Measurements from ENCODE around the gene ARL10. TPM values are rescaled to one million over a fixed set of nuclear protein-coding genes. Genes with fewer than 3 reads are reported as not detected.

Gene ARL10, protein sequence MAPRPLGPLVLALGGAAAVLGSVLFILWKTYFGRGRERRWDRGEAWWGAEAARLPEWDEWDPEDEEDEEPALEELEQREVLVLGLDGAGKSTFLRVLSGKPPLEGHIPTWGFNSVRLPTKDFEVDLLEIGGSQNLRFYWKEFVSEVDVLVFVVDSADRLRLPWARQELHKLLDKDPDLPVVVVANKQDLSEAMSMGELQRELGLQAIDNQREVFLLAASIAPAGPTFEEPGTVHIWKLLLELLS
- 1 to 10 TPM; 6.3 to 9.0 TPM for total RNA-seq

DNA sequence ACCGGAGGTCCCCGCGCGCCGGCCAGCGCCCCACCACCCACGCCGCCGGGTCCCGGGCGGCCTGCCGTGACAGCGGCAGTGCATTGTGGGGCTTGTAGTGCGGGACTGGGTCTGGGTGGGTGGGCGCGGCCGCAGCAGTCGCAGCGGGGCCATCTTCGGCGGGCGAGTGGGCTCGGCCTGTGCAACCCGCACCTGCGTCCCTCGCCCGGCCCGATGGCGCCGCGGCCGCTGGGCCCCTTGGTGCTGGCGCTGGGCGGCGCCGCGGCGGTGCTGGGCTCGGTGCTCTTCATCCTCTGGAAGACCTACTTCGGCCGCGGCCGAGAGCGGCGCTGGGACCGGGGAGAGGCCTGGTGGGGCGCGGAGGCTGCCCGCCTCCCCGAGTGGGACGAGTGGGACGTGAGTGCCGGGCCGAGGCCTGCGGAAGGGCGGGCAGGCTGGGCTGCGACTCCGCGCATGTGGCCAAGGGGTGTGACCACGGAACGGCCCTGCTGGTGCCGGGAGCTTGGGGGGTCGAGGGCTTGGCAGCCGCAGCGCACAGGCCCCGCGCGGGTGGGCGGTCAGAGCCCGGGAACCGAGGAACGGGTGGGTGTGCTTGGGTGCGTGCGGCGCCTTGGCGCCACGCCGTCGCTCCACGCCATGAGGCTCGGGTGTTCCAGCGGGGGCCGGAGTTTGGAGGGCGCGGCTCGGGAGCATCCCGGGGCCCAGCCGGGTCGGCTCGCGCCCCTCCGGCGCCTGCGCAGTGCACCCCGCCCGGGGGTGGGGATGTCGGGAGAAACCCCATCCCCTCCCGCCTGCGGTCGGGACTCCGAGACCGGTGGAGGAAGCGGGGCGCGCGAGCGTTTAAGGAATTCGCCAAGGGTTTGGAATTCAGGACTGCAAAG is at the start of gene ARL10:
Gene ARL10, plus strand, starts transcription at position 137 of the 881 bp plus-strand sequence. Its CDS starts 77 bp downstream, at position 214.
- Mint-ChIP-seq H3K36me3 (peaks cover 5% of the 10 kb centered on the region), H3K27me3 (no peaks in the 10 kb centered on the region), H3K9me3 (ENCODE audit: low read depth) (no peaks in the 10 kb centered on the region), H3K27ac (peak within 1 kb of the TSS; percentile 40), H3K4me3 (peak within 1 kb of the TSS; percentile 68), H3K4me1 (peaks cover 32% of the 10 kb centered on the region)
- ATAC-seq (peak; percentile 27), DNase-seq (peak; percentile 50)
- CTCF ChIA-PET: no interaction called here

DNA sequence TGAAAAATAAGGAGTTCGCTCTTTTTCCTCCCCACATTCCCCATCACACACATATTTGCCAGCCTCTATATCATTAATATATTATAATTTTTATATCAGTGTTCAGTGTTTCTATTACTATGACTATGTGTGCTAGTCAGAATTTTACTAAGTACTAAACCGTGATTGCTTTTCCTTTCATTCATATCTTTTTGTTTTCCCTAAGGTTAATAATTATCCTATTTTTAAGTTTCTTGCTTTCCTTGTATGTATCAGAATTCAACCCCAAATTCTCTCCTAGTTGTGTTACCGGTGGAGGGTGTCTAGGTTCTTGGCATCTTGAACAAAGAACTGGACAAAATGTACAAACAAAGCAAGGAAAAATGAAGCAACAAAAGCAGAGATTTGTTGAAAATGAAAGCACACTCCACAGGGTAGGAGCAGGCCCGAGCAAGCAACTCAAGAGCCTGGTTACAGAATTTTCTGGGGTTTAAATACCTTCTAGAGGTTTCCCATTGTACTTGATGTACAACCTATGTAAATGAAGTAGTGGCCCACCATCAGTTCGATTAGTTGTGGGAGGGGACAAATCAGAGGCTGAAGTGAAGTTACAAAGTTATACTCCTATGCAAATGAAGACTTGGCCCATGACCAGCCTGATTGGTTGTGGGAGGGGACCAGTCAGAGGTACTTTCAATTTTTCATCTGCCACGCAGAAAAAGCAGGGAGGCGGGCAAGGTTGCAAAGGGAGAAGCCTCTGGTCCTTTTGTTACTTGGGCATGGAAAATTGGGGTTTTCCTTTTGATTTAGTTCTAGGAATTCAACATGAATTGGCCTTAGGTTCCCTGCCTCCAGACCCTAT is 47.5 kb upstream of the ARL10 start:
- Mint-ChIP-seq H3K9me3 (ENCODE audit: low read depth) (no peaks in the 10 kb centered on the region), H3K27ac (no peak overlapping the region), H3K36me3 (peaks cover 21% of the 10 kb centered on the region), H3K4me3 (no peak overlapping the region), H3K27me3 (no peaks in the 10 kb centered on the region), H3K4me1 (no peaks in the 10 kb centered on the region)
- DNase-seq (no peak), ATAC-seq (no peak)
- CTCF ChIA-PET: no interaction called here

DNA sequence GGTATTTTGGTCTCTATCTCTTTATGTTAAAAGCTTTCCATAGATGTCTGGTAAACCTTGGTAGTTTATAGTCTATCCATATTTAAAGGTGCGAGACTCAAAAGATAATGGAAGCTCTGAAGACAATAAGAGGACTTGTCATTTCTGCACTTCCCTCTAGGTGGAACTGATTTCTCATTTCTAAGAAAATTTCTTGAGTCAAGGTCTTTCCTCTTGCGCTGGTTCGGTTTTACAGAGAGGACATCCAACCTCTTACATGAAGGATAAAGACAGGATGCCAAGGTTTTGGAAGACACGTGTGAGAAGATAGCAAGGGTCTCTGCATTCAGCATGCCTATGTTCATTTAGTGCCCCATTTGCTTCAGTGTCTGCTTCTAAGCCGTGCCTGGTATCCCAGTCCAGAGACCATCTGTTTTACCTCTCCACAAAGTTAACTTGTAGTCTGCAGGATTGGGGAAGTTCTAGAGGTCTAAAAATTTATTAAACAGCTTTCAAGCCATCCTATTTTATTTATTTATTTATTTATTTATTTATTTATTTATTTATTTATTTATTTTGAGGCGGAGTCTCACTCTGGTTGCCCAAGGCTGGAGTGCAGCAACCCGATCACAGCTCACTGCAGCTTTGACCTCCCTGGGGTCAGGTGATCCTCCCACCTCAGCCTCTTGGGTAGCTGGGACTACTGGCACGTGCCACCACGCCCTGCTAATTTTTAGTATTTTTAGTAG is 45.3 kb upstream of the ARL10 start:
- CTCF ChIA-PET: no interaction called here
- H3K27ac Mint-ChIP-seq: no peak overlapping the region
- H3K4me3 Mint-ChIP-seq: no peak overlapping the region
- peaks cover 16% of the 10 kb centered on the region for H3K36me3 Mint-ChIP-seq
- DNase-seq (no peak), ATAC-seq (no peak)
- H3K9me3 Mint-ChIP-seq (ENCODE audit: low read depth): no peaks in the 10 kb centered on the region
- no peaks in the 10 kb centered on the region for H3K4me1 Mint-ChIP-seq
- no peaks in the 10 kb centered on the region for H3K27me3 Mint-ChIP-seq

DNA sequence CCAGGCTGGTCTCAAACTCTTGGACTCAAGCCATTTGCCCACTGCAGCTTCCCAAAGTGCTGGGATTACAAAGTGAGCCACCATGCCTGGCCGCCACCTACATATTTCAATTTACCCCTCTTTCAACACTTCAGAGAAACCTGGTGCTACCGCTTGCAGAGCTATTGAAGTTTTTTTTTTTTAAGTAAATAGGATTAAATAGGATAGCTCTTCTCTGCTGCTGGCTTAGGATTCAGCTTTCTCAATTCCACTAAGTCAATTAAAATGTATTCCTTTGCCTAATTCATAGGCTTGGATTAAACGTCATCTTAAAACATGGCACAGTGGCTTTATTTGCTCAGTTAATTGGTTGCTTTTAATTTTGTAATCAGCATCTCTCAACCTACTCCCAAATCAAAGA is 44.7 kb upstream of the ARL10 start:
- no peak overlapping the region for H3K4me3 Mint-ChIP-seq
- H3K9me3 Mint-ChIP-seq (ENCODE audit: low read depth): no peaks in the 10 kb centered on the region
- H3K36me3 Mint-ChIP-seq: peaks cover 10% of the 10 kb centered on the region
- ATAC-seq (no peak), DNase-seq (no peak)
- no peaks in the 10 kb centered on the region for H3K4me1 Mint-ChIP-seq
- CTCF ChIA-PET: no interaction called here
- no peaks in the 10 kb centered on the region for H3K27me3 Mint-ChIP-seq
- H3K27ac Mint-ChIP-seq: no peak overlapping the region

DNA sequence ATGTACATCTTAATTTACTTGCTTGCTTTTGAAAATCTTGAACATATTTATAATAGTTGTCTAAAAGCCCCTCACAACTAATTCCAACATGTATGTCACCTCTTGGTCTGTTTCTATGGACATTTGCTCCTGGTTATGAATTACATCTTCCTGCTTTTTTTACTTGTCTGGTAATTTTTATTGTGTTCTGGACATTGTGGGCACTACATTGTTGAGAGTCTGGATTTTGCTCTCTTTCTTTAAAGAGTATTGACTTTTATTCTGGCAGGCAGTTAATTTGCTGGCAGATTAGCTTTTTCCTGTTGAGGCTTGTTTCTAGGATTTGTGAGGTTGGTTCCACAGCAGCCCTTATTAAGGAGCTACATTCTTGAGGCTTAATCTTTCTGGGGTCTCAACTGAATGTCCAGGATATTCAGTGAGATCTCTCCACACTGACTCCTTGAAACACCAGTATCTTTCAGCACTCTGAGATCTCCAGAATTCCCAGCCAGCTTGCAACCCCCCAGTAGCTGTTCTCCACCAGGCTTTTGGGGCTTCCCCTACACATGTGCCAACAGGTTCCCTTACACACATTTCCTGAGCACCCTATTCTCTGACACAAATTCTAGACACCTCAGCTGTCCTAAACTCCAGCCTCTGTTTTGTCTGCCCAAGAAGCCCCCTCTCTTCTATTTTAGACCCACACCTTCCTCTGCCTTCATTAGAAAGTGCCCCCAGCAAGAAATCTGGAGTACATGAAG is 31.1 kb upstream of the ARL10 start:
- H3K4me1 Mint-ChIP-seq: no peaks in the 10 kb centered on the region
- CTCF ChIA-PET: no interaction called here
- H3K9me3 Mint-ChIP-seq (ENCODE audit: low read depth): peaks cover 6% of the 10 kb centered on the region
- no peak overlapping the region for H3K4me3 Mint-ChIP-seq
- H3K27ac Mint-ChIP-seq: no peak overlapping the region
- H3K27me3 Mint-ChIP-seq: no peaks in the 10 kb centered on the region
- peaks cover 26% of the 10 kb centered on the region for H3K36me3 Mint-ChIP-seq
- ATAC-seq (no peak), DNase-seq (no peak)

DNA sequence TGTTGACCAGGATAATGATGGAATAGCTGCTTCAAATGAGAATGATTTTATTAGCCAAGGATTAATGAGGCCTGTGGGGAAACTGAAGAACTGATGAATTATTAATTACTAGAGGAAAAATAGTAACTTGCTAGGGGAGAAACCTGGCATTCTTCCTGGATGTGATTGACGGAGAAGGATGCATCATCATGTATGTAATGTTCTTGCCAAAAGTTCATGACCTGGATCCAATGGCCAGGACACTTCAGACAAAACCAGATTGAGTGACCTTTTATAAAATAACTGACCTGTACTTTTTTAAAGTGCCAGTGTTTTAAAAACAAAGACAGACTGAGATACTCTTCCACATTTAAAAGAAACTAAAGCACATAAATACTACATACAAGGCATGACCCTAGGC is 27.4 kb upstream of the ARL10 start:
- Mint-ChIP-seq H3K36me3 (peaks cover 21% of the 10 kb centered on the region), H3K4me3 (no peak overlapping the region), H3K27me3 (no peaks in the 10 kb centered on the region), H3K4me1 (no peaks in the 10 kb centered on the region), H3K27ac (no peak overlapping the region), H3K9me3 (ENCODE audit: low read depth) (peaks cover 6% of the 10 kb centered on the region)
- CTCF ChIA-PET: no interaction called here
- no peak for DNase-seq
- no peak for ATAC-seq

DNA sequence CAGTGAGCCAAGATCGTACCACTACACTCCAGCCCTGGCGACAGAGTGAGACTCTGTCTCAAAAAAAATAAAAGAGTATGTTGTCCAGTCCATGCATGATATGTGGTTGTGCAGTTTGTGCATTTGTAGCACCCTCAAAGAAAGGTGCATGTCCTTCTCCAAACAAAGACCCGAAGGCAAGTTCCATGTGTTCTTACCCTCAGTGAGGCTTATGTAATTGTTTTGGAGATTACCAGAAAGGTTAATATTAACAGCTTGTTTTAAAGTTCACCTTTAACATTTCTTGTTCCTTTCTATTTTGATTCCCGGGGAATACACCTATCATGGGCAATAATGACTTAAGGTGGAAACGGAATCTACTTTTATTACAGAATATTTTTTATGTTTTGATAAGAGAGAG is 26.0 kb upstream of the ARL10 start:
- Mint-ChIP-seq H3K27me3 (no peaks in the 10 kb centered on the region), H3K4me3 (no peak overlapping the region), H3K4me1 (no peaks in the 10 kb centered on the region), H3K36me3 (peaks cover 13% of the 10 kb centered on the region), H3K27ac (no peak overlapping the region), H3K9me3 (ENCODE audit: low read depth) (no peaks in the 10 kb centered on the region)
- ATAC-seq (no peak), DNase-seq (no peak)
- CTCF ChIA-PET: interaction anchor here (1.7 kb wide), 1 partner anchor 9 kb away, joined by 3 read pairs; no protein-coding TSS in a partner anchor

DNA sequence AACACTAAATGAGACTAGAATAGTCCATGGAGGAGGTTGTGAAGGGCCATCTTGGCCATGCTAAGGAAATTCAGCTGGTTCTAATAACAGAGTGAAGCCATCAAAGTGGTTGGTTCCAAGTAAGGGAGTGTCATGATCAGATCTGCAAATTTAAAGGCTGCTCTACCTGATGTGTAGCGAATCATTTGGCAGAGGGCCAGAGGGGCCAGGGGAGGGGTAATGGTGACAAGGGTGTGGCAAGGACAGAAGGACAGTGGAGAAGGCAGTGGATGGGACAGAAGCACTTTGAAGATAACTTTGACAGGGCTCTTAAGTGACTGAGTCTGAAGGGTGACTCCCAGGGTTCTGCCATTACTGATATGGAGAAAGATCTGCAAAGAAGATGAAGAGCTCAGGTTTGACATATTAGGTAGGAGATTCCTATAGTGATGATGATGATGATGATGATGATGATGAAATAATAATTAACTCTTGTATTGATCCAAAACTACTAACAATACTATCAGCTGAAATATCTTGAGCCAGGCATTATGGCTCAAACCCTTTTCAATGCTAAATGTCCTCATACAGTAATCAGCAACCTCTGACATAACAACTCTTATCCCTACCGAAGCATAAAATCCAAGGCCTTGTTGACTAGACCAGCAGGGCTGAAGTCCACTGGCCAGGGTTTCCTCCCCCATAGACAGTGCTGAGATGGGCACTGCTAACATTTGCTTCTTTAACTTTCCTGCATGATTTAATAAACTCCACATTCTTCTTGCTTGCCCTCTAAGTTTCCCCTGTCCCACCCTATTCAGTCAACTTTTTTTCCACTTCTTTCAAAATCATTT is 23.7 kb upstream of the ARL10 start:
- CTCF ChIA-PET: interaction anchor here (1.5 kb wide), 1 partner anchor 18 kb away, joined by 3 read pairs; no protein-coding TSS in a partner anchor
- Mint-ChIP-seq H3K27me3 (no peaks in the 10 kb centered on the region), H3K36me3 (peaks cover 16% of the 10 kb centered on the region), H3K27ac (no peak overlapping the region), H3K4me3 (no peak overlapping the region), H3K9me3 (ENCODE audit: low read depth) (no peaks in the 10 kb centered on the region), H3K4me1 (no peaks in the 10 kb centered on the region)
- ATAC-seq (no peak), DNase-seq (no peak)

DNA sequence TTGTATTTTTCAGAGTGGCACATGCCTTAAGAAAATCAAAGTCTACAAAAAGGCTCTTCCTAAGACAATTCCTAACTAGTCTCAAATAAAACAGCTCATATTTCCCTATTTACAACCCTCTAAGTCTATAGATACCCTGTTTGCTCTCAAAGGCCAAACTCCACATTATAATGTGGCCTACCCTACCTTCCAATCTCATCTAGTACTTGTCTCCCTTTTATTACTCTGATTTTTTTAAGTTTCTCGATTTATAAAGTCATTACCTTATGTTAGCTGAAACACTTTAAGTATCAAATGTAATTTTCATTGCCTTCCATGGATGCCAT is 23.2 kb upstream of the ARL10 start:
- Mint-ChIP-seq H3K9me3 (ENCODE audit: low read depth) (no peaks in the 10 kb centered on the region), H3K4me1 (no peaks in the 10 kb centered on the region), H3K36me3 (peaks cover 14% of the 10 kb centered on the region), H3K27ac (no peak overlapping the region), H3K4me3 (no peak overlapping the region), H3K27me3 (no peaks in the 10 kb centered on the region)
- CTCF ChIA-PET: no interaction called here
- ATAC-seq: no peak
- DNase-seq: no peak

DNA sequence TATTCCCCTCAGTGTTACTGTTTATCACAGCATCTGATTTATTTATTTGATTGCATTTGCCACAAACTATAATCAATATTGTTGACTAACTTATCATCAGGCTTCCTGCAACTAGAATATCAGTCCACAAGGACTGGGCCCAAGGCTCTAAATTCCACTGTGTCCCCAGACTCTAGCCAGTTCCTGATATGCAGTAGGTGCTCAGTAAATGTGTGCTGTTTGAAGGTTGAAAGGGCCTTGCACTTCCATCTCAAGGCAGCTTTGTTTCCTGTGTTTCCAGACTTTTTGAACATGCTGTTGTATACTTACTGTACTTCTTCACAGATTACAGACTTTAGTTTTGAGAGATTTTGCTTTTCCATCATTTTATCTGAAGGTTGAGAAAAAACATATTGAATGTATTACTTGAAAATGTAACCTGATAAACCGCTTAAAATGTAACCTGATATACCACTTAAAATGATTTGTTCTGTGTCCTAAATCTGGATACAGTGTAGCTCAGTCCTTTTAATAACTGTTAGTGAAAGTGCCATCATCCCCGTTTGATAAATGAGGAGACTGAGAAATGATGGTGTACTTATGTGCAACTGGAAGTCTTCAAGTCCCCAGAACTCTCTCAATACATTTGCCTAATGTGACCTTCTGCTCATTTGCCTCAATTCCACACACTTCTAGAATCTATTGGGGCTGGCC is 22.4 kb upstream of the ARL10 start:
- no peak overlapping the region for H3K4me3 Mint-ChIP-seq
- H3K27me3 Mint-ChIP-seq: no peaks in the 10 kb centered on the region
- no peaks in the 10 kb centered on the region for H3K4me1 Mint-ChIP-seq
- no peak for DNase-seq
- no peak for ATAC-seq
- CTCF ChIA-PET: no interaction called here
- H3K36me3 Mint-ChIP-seq: peaks cover 18% of the 10 kb centered on the region
- no peaks in the 10 kb centered on the region for H3K9me3 Mint-ChIP-seq (ENCODE audit: low read depth)
- no peak overlapping the region for H3K27ac Mint-ChIP-seq

DNA sequence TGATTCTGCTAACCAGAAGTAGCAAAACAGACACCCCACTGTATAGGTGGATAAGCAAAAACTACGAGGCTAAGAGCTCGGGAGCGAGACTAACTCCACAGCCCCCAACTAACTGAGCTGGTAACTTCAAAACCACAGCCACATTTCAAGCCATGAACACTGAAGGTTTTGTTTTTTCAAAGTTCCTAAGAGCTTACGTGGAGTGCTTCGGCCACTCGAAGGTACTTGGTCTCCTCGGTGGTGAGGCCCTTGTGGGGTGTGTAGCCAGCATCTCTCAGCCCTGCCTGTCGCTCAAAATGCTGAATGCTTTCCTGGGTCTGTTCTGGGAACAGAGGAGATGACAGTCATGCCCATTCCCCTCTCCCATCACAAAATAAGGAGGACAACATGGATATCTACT is 14.9 kb upstream of the ARL10 start:
- ATAC-seq: no peak
- H3K36me3 Mint-ChIP-seq: peaks cover 61% of the 10 kb centered on the region
- no peak overlapping the region for H3K4me3 Mint-ChIP-seq
- no peak overlapping the region for H3K27ac Mint-ChIP-seq
- DNase-seq: no peak
- H3K4me1 Mint-ChIP-seq: peaks cover 5% of the 10 kb centered on the region
- H3K27me3 Mint-ChIP-seq: no peaks in the 10 kb centered on the region
- CTCF ChIA-PET: no interaction called here
- no peaks in the 10 kb centered on the region for H3K9me3 Mint-ChIP-seq (ENCODE audit: low read depth)

All from activated CD8-positive, alpha-beta memory T cell treated with anti-CD3 and anti-CD28 coated beads, Interleukin-2, amount 10 ng/mL, durations not matched to agents 7 days and 5 days (primary cell).